Subcutaneous abdominal adipose tissue (tissue), 5 donors: ENCODE data around the gene OTOF.

Experiments used
- H3K27ac ChIP-seq: one replicate; pipeline ENCODE4 v1.7.0; 2013; ENCODE audit warnings: low read depth, mild to moderate bottlenecking, inconsistent platforms, low read length, moderate library complexity
- H3K27me3 ChIP-seq, 5 donors: one replicate each; pipeline ENCODE4 v1.7.0; 2013; ENCODE audit warnings: low read length in 5 of 5, inconsistent platforms in 1 of 5; ENCODE audit not compliant: control insufficient read depth in 5 of 5, insufficient read depth in 4 of 5
- H3K36me3 ChIP-seq, 5 donors: one replicate each; pipeline ENCODE4 v1.7.0; 2013; ENCODE audit warnings: low read length in 5 of 5; ENCODE audit not compliant: control insufficient read depth in 5 of 5, insufficient read depth in 5 of 5
- H3K4me1 ChIP-seq, 5 donors: one replicate each; pipeline ENCODE4 v1.7.0; 2013; ENCODE audit warnings: low read length in 5 of 5, mild to moderate bottlenecking in 3 of 5, moderate library complexity in 1 of 5; ENCODE audit not compliant: control insufficient read depth in 5 of 5, insufficient read depth in 5 of 5
- H3K4me3 ChIP-seq, 5 donors: one replicate each; pipeline ENCODE4 v1.7.0; 2013; ENCODE audit warnings: low read length in 5 of 5, low read depth in 1 of 5
- H3K9ac ChIP-seq, 5 donors: one replicate each; pipeline ENCODE4 v1.7.0; 2013; ENCODE audit warnings: low read length in 5 of 5, mild to moderate bottlenecking in 4 of 5, moderate library complexity in 3 of 5
- H3K9me3 ChIP-seq, 5 donors: one replicate each; pipeline ENCODE4 v1.7.0; 2013; ENCODE audit warnings: low read length in 5 of 5; ENCODE audit not compliant: control insufficient read depth in 5 of 5
- donor health status: healthy.
- donor health status: healthy.
- donor health status: healthy.
- donor health status: healthy.
- donor health status: healthy.

The OTOF gene

GRCh38 chr2:26516781-26517180 lies 38.9 kb upstream of the OTOF start:
- Histone ChIP-seq H3K9ac (no peak overlapping the region), H3K36me3 (no peaks in the 10 kb centered on the region), H3K4me3 (no peak overlapping the region), H3K27me3 (peaks cover 9 to 29% (median 20%) of the 10 kb centered on the region in 5 donors), H3K4me1 (peaks cover 0 to 7% (median 0%) of the 10 kb centered on the region in 5 donors), H3K9me3 (no peaks in the 10 kb centered on the region), H3K27ac (no peak overlapping the region)

GRCh38 chr2:26516246-26516645 lies 38.3 kb upstream of the OTOF start:
- Histone ChIP-seq H3K27ac (no peak overlapping the region), H3K9ac (no peak overlapping the region), H3K9me3 (no peaks in the 10 kb centered on the region), H3K4me1 (peaks cover 0 to 7% (median 0%) of the 10 kb centered on the region in 5 donors), H3K4me3 (no peak overlapping the region), H3K27me3 (peaks cover 4 to 24% (median 15%) of the 10 kb centered on the region in 5 donors), H3K36me3 (no peaks in the 10 kb centered on the region)

- no peak overlapping the region for H3K9ac ChIP-seq
- H3K36me3 ChIP-seq, result no peaks in the 10 kb centered on the region
- peaks cover 0 to 20% (median 12%) of the 10 kb centered on the region in 5 donors for H3K27me3 ChIP-seq
- H3K4me3 ChIP-seq, result no peak overlapping the region
- peaks cover 0 to 7% (median 0%) of the 10 kb centered on the region in 5 donors for H3K4me1 ChIP-seq
- no peaks in the 10 kb centered on the region for H3K9me3 ChIP-seq
- H3K27ac ChIP-seq, result no peak overlapping the region
Measured at GRCh38 chr2:26515771-26516170, 37.8 kb upstream of the OTOF start.

- H3K4me1 ChIP-seq, result peaks cover 0 to 7% (median 0%) of the 10 kb centered on the region in 5 donors
- no peaks in the 10 kb centered on the region for H3K9me3 ChIP-seq
- no peaks in the 10 kb centered on the region for H3K36me3 ChIP-seq
- H3K9ac ChIP-seq, result no peak overlapping the region
- no peak overlapping the region for H3K4me3 ChIP-seq
- no peak overlapping the region for H3K27ac ChIP-seq
- H3K27me3 ChIP-seq, result peaks cover 0 to 8% (median 5%) of the 10 kb centered on the region in 5 donors
Measured at GRCh38 chr2:26514045-26514444, 36.1 kb upstream of the OTOF start.

- H3K9me3 ChIP-seq, result no peaks in the 10 kb centered on the region
- no peak overlapping the region for H3K4me3 ChIP-seq
- no peaks in the 10 kb centered on the region for H3K36me3 ChIP-seq
- peaks cover 0 to 1% (median 0%) of the 10 kb centered on the region in 5 donors for H3K27me3 ChIP-seq
- H3K9ac ChIP-seq, result no peak overlapping the region
- no peak overlapping the region for H3K27ac ChIP-seq
- H3K4me1 ChIP-seq, result peaks cover 0 to 7% (median 0%) of the 10 kb centered on the region in 5 donors
Measured at GRCh38 chr2:26513261-26513660, 35.3 kb upstream of the OTOF start.

- Histone ChIP-seq H3K4me1 (peaks cover 0 to 7% (median 0%) of the 10 kb centered on the region in 5 donors), H3K9me3 (no peaks in the 10 kb centered on the region), H3K27ac (no peak overlapping the region), H3K36me3 (no peaks in the 10 kb centered on the region), H3K4me3 (no peak overlapping the region), H3K27me3 (no peaks in the 10 kb centered on the region), H3K9ac (no peak overlapping the region)
Measured at GRCh38 chr2:26511466-26511865, 33.5 kb upstream of the OTOF start.

GRCh38 chr2:26510344-26510973 lies 32.5 kb upstream of the OTOF start:
- H3K9me3 ChIP-seq, result no peaks in the 10 kb centered on the region
- H3K36me3 ChIP-seq, result no peaks in the 10 kb centered on the region
- no peak overlapping the region for H3K9ac ChIP-seq
- no peak overlapping the region for H3K4me3 ChIP-seq
- H3K4me1 ChIP-seq, result no peaks in the 10 kb centered on the region
- no peak overlapping the region for H3K27ac ChIP-seq
- no peaks in the 10 kb centered on the region for H3K27me3 ChIP-seq

GRCh38 chr2:26509141-26509540 lies 31.2 kb upstream of the OTOF start:
- no peaks in the 10 kb centered on the region for H3K4me1 ChIP-seq
- peaks cover 0 to 2% (median 0%) of the 10 kb centered on the region in 5 donors for H3K27me3 ChIP-seq
- no peaks in the 10 kb centered on the region for H3K9me3 ChIP-seq
- H3K36me3 ChIP-seq, result no peaks in the 10 kb centered on the region
- no peak overlapping the region for H3K4me3 ChIP-seq
- no peak overlapping the region for H3K9ac ChIP-seq
- H3K27ac ChIP-seq, result no peak overlapping the region

- H3K4me3 ChIP-seq, result no peak overlapping the region
- no peak overlapping the region for H3K9ac ChIP-seq
- H3K4me1 ChIP-seq, result peaks cover 0 to 10% (median 10%) of the 10 kb centered on the region in 5 donors
- H3K36me3 ChIP-seq, result no peaks in the 10 kb centered on the region
- peaks cover 0 to 9% (median 2%) of the 10 kb centered on the region in 5 donors for H3K27me3 ChIP-seq
- no peaks in the 10 kb centered on the region for H3K9me3 ChIP-seq
- H3K27ac ChIP-seq, result no peak overlapping the region
Measured at GRCh38 chr2:26507932-26508331, 30.0 kb upstream of the OTOF start.

- Histone ChIP-seq H3K9me3 (no peaks in the 10 kb centered on the region), H3K27me3 (peaks cover 0 to 14% (median 2%) of the 10 kb centered on the region in 5 donors), H3K4me1 (peaks cover 0 to 11% (median 10%) of the 10 kb centered on the region in 5 donors), H3K36me3 (no peaks in the 10 kb centered on the region), H3K27ac (no peak overlapping the region), H3K4me3 (no peak overlapping the region), H3K9ac (no peak overlapping the region)
Measured at GRCh38 chr2:26507088-26507487, 29.2 kb upstream of the OTOF start.
